H1 (cell line): Measurements from ENCODE around the gene TMEM17.

Experiments
- ATF2 ChIP-seq: IDR thresholded peaks from 2 replicates; pipeline ENCODE4 v1.6.1; 2012; ENCODE audit warnings: low read length, inconsistent platforms
- ATF3 ChIP-seq: IDR thresholded peaks from 2 replicates; pipeline ENCODE4 v1.6.1; 2011; ENCODE audit warnings: low read depth, mild to moderate bottlenecking, low read length; ENCODE audit not compliant: insufficient read depth
- CBX8 ChIP-seq: fragments of 300-800, 300-1000 bp; sonication (generic); IDR thresholded peaks from 2 replicates; pipeline ENCODE4 v1.7.1; 2016; ENCODE audit warnings: low read depth, low read length, borderline replicate concordance
- CHD1 ChIP-seq: IDR thresholded peaks from 2 replicates; pipeline ENCODE4 v1.6.1; 2012; ENCODE audit warnings: low read depth, low read length, improper control_type of control experiment
- CTCF ChIP-seq, 3 experiments: IDR thresholded peaks; 1 replicate in 2 of 3; 2 replicates in 1 of 3; pipeline versions ENCODE4 v1.5.1 to v1.6.1; 2011; ENCODE audit warnings: low read length in 3 of 3, mild to moderate bottlenecking in 3 of 3, inconsistent platforms in 2 of 3, low read depth in 1 of 3, moderate library complexity in 1 of 3; ENCODE audit not compliant: insufficient read depth in 1 of 3; ENCODE audit errors: control extremely low read depth in 1 of 3
- EP300 ChIP-seq, 2 experiments: IDR thresholded peaks; 1 replicate in 1 of 2; 2 replicates in 1 of 2; pipeline ENCODE4 v1.6.1; 2011 to 2012; ENCODE audit warnings: low read depth in 2 of 2, low read length in 2 of 2, mild to moderate bottlenecking in 2 of 2, borderline replicate concordance in 1 of 2, inconsistent platforms in 1 of 2, moderate library complexity in 1 of 2
- JUN ChIP-seq: IDR thresholded peaks from 2 replicates; pipeline ENCODE4 v1.6.1; 2011; ENCODE audit warnings: low read depth, mild to moderate bottlenecking, improper control_type of control experiment, low read length
- MAX ChIP-seq: IDR thresholded peaks from 2 replicates; pipeline ENCODE4 v1.6.1; 2012; ENCODE audit warnings: inconsistent platforms
- POLR2A ChIP-seq, 2 experiments: IDR thresholded peaks; 1 replicate in 1 of 2; 2 replicates in 1 of 2; pipeline ENCODE4 v1.6.1; 2011; ENCODE audit warnings: low read depth in 2 of 2, low read length in 2 of 2, mild to moderate bottlenecking in 2 of 2; ENCODE audit errors: control extremely low read depth in 1 of 2
- RNF2 ChIP-seq: fragments of 200-900, 300-1000 bp; sonication (generic); IDR thresholded peaks from 2 replicates; pipeline ENCODE4 v1.7.1; 2016; ENCODE audit warnings: borderline replicate concordance, low read depth, mild to moderate bottlenecking, antibody characterized with exemption, low read length; ENCODE audit not compliant: poor library complexity, severe bottlenecking; ENCODE audit errors: missing control alignments
- TAF1 ChIP-seq: IDR thresholded peaks from 2 replicates; pipeline ENCODE4 v1.6.1; 2011; ENCODE audit warnings: mild to moderate bottlenecking, low read depth, low read length
- TEAD4 ChIP-seq: IDR thresholded peaks from 2 replicates; pipeline ENCODE4 v1.6.1; 2012; ENCODE audit warnings: low read depth, low read length, inconsistent platforms, mixed read lengths
- YY1 ChIP-seq: IDR thresholded peaks from 2 replicates; pipeline ENCODE4 v1.6.1; 2011; ENCODE audit warnings: low read depth, mild to moderate bottlenecking, low read length

GRCh38 chr2:62479917-62480316 is 26.1 kb downstream of the TMEM17 start:
- TF ChIP-seq CTCF (IDR thresholded peaks at IDR 0.05; ENCODE audit: control extremely low read depth in 1 of 3, insufficient read depth in 1 of 3, low read depth in 1 of 3, low read length in 3 of 3) (no peak), EP300 (IDR thresholded peaks at IDR 0.05; ENCODE audit: borderline replicate concordance in 1 of 2, low read depth in 2 of 2, low read length in 2 of 2) (no peak), MAX (no peak), JUN (no peak), POLR2A (IDR thresholded peaks at IDR 0.05; ENCODE audit: control extremely low read depth in 1 of 2, low read depth in 2 of 2, low read length in 2 of 2) (no peak), ATF2 (no peak), TAF1 (no peak), CHD1 (no peak), YY1 (no peak), RNF2 (no peak), TEAD4 (no peak), ATF3 (no peak), CBX8 (no peak)
